Thoracic aorta (tissue), 2 donors: Measurements from ENCODE around the gene ELOVL5. TPM values are rescaled to one million over a fixed set of nuclear protein-coding genes. Genes with fewer than 3 reads are reported as not detected.

Experiments
- ATAC-seq: fragments of 150-250 bp; one replicate; pipeline ENCODE4 v1.8.0; 2017; ENCODE audit warnings: low read depth; ENCODE audit not compliant: insufficient number of reproducible peaks, low FRiP score
- DNase-seq: peaks from one replicate; pipeline ENCODE4 v3.0.0-alpha.2; 2020; ENCODE audit warnings: low spot score
- H3K27ac ChIP-seq, 2 donors: fragments of 200-600 bp; sonication (generic); 1 replicate in 1 of 2; 2 replicates in 1 of 2; pipeline ENCODE4 v1.5.1; 2016; ENCODE audit warnings: mild to moderate bottlenecking in 2 of 2, moderate library complexity in 2 of 2
- H3K27me3 ChIP-seq: fragments of 200-600 bp; sonication (generic); replicated peaks from 2 replicates; pipeline ENCODE4 v1.6.0; 2016; ENCODE audit warnings: mild to moderate bottlenecking; ENCODE audit not compliant: insufficient read depth
- H3K36me3 ChIP-seq: fragments of 200-600 bp; sonication (generic); one replicate; pipeline ENCODE4 v1.5.1; 2016
- H3K4me1 ChIP-seq, 2 donors: fragments of 200-600 bp; sonication (generic); 1 replicate in 1 of 2; 2 replicates in 1 of 2; pipeline versions ENCODE4 v1.5.1 to v1.6.0; 2016; ENCODE audit warnings: low read depth in 2 of 2, mild to moderate bottlenecking in 1 of 2; ENCODE audit not compliant: control insufficient read depth in 1 of 2
- H3K4me3 ChIP-seq: fragments of 200-600 bp; sonication (generic); 2 replicates; pipeline ENCODE4 v1.5.1; 2016; ENCODE audit warnings: mild to moderate bottlenecking
- H3K9me3 ChIP-seq: fragments of 200-600 bp; sonication (generic); 2 replicates; pipeline ENCODE4 v1.5.1; 2016
- CTCF ChIP-seq: fragments of 200-600 bp; sonication (generic); IDR thresholded peaks from one replicate; pipeline ENCODE4 v1.5.1; 2019; ENCODE audit warnings: antibody characterized with exemption
- total RNA-seq, 2 donors: library from RNA; depleted of rRNA; stranded (reverse); fragments of >200 nt; gene quantifications; one replicate each; pipeline versions ENCODE4 v1.1.0 to v1.2.3, GENCODE V29; 2016

Gene ELOVL5
- total RNA-seq, 2 donors from 2014 or later: 61.1 to 86.8 TPM

- H3K27me3 ChIP-seq: no peaks in the 10 kb centered on the region
- no peaks in the 10 kb centered on the region for H3K36me3 ChIP-seq
- H3K27ac ChIP-seq: peak overlapping the region; percentile 64 to 71
- H3K4me3 ChIP-seq: no peak overlapping the region
- ATAC-seq: no peak
- no peak for TF ChIP-seq CTCF
- no peak for DNase-seq
- H3K9me3 ChIP-seq: no peaks in the 10 kb centered on the region
- H3K4me1 ChIP-seq: peaks cover 23 to 36% of the 10 kb centered on the region in 2 donors
Measured at GRCh38 chr6:53281518-53282215, 67.1 kb downstream of the ELOVL5 start.

- peaks cover 23 to 41% of the 10 kb centered on the region in 2 donors for H3K4me1 ChIP-seq
- no peak overlapping the region for H3K4me3 ChIP-seq
- H3K27ac ChIP-seq: no peak overlapping the region
- no peaks in the 10 kb centered on the region for H3K9me3 ChIP-seq
- ATAC-seq (no peak), DNase-seq (no peak)
- no peaks in the 10 kb centered on the region for H3K27me3 ChIP-seq
- no peaks in the 10 kb centered on the region for H3K36me3 ChIP-seq
- no peak for TF ChIP-seq CTCF
Measured at GRCh38 chr6:53280207-53280606, 68.5 kb downstream of the ELOVL5 start.

- ATAC-seq (no peak), DNase-seq (no peak)
- no peaks in the 10 kb centered on the region for H3K27me3 ChIP-seq
Measured at GRCh38 chr6:53279293-53279692, 69.5 kb downstream of the ELOVL5 start.

GRCh38 chr6:53273370-53273769 is 75.4 kb downstream of the ELOVL5 start:
- TF ChIP-seq CTCF: no peak
- no peak for ATAC-seq
- Histone ChIP-seq H3K4me1 (peaks cover 0 to 6% of the 10 kb centered on the region in 2 donors), H3K9me3 (no peaks in the 10 kb centered on the region), H3K4me3 (no peak overlapping the region), H3K36me3 (peaks cover 35% of the 10 kb centered on the region), H3K27me3 (no peaks in the 10 kb centered on the region), H3K27ac (no peak overlapping the region)
- DNase-seq: no peak

More at GRCh38 chr6:53279293-53279692, 69.5 kb downstream of the ELOVL5 start:
- Histone ChIP-seq H3K4me3 (no peak overlapping the region), H3K9me3 (no peaks in the 10 kb centered on the region), H3K27ac (no peak overlapping the region), H3K4me1 (peaks cover 23 to 41% of the 10 kb centered on the region in 2 donors), H3K36me3 (no peaks in the 10 kb centered on the region)
- TF ChIP-seq CTCF: no peak

GRCh38 chr6:53269827-53270226 is 78.9 kb downstream of the ELOVL5 start:
- Histone ChIP-seq H3K9me3 (no peaks in the 10 kb centered on the region), H3K4me1 (no peaks in the 10 kb centered on the region), H3K4me3 (no peak overlapping the region), H3K36me3 (peaks cover 35% of the 10 kb centered on the region), H3K27ac (no peak overlapping the region), H3K27me3 (no peaks in the 10 kb centered on the region)
- ATAC-seq (no peak), DNase-seq (no peak)
- no peak for TF ChIP-seq CTCF
